22Rv1 (cell line): ENCODE results near the gene TRAK1.

Experiments used
- ZFX ChIP-seq: fragments of 450-650 bp; IDR thresholded peaks from 2 replicates; pipeline ENCODE4 v1.6.1; 2017; ENCODE audit warnings: antibody characterized with exemption, borderline replicate concordance
- TF ChIP-seq, protein P1 (sequence below): fragments of 450-650 bp; IDR thresholded peaks from 2 replicates; pipeline ENCODE4 v1.5.1; 2017; ENCODE audit warnings: mild to moderate bottlenecking

GRCh38 chr3:42078677-42079076 lies 12.5 kb upstream of the TRAK1 start:
- TF ChIP-seq, protein P1, sequence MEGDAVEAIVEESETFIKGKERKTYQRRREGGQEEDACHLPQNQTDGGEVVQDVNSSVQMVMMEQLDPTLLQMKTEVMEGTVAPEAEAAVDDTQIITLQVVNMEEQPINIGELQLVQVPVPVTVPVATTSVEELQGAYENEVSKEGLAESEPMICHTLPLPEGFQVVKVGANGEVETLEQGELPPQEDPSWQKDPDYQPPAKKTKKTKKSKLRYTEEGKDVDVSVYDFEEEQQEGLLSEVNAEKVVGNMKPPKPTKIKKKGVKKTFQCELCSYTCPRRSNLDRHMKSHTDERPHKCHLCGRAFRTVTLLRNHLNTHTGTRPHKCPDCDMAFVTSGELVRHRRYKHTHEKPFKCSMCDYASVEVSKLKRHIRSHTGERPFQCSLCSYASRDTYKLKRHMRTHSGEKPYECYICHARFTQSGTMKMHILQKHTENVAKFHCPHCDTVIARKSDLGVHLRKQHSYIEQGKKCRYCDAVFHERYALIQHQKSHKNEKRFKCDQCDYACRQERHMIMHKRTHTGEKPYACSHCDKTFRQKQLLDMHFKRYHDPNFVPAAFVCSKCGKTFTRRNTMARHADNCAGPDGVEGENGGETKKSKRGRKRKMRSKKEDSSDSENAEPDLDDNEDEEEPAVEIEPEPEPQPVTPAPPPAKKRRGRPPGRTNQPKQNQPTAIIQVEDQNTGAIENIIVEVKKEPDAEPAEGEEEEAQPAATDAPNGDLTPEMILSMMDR = no peak
- TF ChIP-seq ZFX = no peak
